Astrocyte of the cerebellum (primary cell): ENCODE results near the gene SLC43A1.

Experiments used
- DNase-seq: peaks from one replicate; pipeline ENCODE4 v3.0.0-alpha.2; 2011; ENCODE audit warnings: low read depth
- H3K4me3 ChIP-seq: 2 replicates; pipeline ENCODE4 v1.5.1; 2011; ENCODE audit warnings: mild to moderate bottlenecking, low read depth, low read length, moderate library complexity
- in situ Hi-C: cut with HindIII; loops from 2 replicates; pipeline ENCODE4 v1.10.0; 2017; ENCODE audit warnings: low sequenced_read_pairs
- TF ChIP-seq, protein P1 (sequence below): IDR thresholded peaks from 2 replicates; pipeline ENCODE4 v1.5.1; 2012; ENCODE audit warnings: low read length, low read depth, moderate library complexity, mild to moderate bottlenecking; ENCODE audit errors: missing control alignments

The SLC43A1 gene

DNA sequence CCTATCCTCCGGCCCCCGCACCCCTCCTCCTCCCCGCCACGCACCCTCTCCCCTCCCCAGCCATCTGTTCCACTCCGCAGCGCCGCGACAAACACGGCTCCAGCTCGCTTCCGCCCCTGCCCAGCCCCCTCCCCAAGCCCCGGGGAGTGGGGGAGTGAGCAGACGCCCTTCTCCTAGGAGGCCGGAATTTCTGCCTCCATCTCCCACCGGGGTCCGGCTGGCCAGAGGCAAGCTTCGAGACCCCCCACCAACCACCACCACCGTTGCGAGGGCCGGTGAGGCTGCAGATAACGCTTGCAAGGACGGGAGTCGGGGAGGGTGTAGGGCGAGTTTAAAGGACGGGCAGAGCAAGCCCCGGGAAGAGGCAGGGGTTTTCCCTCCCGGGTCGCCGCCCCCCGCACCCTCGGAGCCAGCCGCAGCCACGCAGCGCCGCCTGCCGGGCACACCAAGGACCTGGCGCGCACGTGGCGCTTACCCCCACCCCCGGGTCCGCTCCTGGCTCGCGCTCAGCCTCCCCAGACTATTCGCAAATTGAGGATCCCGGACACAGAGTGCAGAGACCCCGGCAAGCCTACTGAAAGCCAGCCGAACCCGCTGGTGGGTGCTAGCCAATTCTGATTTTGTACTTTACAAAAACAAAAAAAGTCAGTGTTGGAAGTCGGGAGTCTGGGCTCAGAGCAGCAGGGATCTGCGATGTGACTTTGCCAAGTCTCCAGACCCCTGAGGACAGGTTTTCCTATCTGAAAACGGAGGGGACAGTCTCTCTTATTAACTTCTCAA, 32.5 kb downstream of the SLC43A1 start:
- in situ Hi-C loops = no loop called here
- H3K4me3 ChIP-seq = peak overlapping the region; percentile 34
- no peak for DNase-seq

DNA sequence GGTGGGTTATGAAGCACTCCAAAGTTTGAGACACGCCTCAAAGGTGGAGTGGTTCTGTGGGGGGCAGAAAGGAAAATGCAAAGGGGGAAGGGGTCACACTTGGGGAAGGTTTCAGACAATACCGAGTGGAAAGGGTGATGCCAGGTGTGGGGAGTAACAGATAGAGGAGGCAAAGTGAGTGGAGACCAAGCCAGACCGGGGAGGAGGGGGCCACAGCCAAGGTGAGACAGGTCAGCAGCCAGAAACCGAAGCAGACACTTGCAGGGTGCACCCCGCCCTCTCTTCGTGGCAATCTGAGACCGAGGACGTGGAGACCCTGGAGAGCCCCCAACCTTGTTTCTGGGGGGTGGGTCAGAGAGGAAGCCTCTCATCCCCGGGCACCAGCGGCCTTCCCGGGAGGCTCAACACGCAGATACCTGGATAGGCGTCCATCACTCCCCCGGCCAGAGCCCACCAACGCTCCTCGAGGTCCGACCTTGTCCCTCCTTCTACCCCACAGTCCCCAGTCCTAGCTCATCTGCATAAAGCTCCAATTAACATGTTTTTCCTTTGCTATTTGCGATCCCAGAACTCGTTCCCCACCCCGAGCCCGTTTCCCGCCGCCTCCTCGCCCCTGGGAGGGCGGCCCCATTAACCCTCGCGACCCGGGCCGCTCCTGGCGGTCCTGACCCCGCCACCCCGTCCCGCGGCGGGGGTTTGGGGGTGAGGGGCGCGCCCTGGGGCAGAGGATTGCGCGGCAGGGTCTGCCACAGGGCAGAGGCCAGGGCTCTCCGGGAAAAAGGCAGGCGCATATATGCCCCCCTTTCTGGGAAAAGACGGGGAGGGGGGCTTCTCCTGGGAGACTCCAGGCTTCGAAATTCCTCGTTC, 33.4 kb downstream of the SLC43A1 start:
- TF ChIP-seq, protein P1, sequence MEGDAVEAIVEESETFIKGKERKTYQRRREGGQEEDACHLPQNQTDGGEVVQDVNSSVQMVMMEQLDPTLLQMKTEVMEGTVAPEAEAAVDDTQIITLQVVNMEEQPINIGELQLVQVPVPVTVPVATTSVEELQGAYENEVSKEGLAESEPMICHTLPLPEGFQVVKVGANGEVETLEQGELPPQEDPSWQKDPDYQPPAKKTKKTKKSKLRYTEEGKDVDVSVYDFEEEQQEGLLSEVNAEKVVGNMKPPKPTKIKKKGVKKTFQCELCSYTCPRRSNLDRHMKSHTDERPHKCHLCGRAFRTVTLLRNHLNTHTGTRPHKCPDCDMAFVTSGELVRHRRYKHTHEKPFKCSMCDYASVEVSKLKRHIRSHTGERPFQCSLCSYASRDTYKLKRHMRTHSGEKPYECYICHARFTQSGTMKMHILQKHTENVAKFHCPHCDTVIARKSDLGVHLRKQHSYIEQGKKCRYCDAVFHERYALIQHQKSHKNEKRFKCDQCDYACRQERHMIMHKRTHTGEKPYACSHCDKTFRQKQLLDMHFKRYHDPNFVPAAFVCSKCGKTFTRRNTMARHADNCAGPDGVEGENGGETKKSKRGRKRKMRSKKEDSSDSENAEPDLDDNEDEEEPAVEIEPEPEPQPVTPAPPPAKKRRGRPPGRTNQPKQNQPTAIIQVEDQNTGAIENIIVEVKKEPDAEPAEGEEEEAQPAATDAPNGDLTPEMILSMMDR = no peak
- peak overlapping the region; percentile 34 for H3K4me3 ChIP-seq
- in situ Hi-C loops = no loop called here
- no peak for DNase-seq

More for the DNA sequence above, 32.5 kb downstream of the SLC43A1 start:
- TF ChIP-seq, protein P1 = peak; percentile 73

DNA sequence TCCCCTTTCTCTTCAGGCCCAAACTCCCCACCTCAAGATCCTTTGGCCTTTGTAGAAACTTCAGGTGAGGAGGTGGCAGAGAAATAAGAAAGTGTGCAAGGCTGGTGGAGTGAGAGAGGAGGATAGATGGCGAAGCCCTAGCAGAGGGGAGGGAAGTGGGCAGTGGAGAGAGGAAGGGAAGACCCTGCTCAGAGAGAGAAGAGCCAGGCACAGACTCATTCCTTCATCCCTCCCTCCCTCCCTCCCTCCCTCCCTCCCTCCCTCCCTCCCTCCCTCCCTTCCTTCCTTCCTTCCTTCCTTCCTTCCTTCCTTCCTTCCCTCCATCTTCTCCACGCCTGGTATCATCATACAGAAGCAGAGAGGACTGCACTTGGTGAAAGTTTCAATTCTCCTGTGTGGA, 34.2 kb downstream of the SLC43A1 start:
- in situ Hi-C loops = no loop called here
- H3K4me3 ChIP-seq = no peak overlapping the region
- TF ChIP-seq, protein P1 = no peak
- no peak for DNase-seq

DNA sequence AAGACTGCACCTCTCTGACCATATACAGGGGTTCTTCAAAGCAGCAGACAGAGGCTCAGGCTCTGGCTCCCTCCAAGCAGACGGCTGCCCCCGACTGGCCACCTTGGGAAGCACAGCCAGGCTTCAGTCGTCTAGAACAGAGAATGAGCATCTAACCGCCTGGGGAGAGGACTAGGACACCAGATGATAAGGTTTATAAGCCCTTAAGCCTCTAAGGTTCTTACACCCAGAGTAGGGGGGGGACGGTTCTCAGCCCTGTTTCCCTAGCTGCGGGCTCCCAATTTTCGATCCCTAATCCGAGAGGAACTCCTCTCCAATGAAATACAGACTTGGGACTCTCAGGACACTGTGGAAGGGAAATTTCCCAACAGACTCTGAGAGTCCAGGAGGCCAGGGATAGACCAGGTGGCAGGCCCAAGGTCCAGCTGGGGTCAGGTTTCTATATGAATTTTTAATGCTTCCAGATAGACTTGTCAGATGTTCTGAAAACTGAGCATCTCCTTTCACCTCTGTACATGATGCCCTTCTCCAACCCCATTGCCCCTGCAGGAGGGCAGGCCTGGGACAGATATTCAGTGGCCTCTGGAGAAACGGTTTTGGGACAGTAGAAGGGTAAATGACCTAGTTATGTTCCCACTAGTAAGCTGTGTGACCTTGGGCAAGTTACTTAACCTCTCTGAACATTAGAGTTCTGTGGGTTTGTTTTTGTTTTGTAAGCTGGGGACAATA, 34.9 kb downstream of the SLC43A1 start:
- no peak for DNase-seq
- TF ChIP-seq, protein P1 = peak; percentile 81
- no peak overlapping the region for H3K4me3 ChIP-seq
- in situ Hi-C loops = no loop called here

DNA sequence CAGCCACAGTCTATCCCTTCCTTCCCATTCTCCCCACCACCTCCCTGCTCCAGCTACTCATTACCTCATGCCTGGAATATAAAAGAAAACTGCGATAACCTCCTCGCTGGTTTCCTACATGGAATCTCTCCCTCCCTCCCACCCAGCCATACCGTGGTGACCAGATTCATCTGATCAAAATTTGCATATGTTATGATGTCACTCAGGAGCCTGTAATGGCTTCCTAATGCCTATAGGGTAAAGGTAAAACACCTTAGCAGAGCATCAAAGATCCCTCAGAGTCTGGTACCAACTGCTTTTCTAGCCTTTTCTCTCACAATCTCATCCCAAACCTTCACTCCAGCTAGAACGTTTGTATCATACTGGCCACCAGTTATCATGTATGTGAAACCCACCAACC, 35.6 kb downstream of the SLC43A1 start:
- DNase-seq = no peak
- TF ChIP-seq, protein P1 = no peak
- no peak overlapping the region for H3K4me3 ChIP-seq
- in situ Hi-C loops = no loop called here

DNA sequence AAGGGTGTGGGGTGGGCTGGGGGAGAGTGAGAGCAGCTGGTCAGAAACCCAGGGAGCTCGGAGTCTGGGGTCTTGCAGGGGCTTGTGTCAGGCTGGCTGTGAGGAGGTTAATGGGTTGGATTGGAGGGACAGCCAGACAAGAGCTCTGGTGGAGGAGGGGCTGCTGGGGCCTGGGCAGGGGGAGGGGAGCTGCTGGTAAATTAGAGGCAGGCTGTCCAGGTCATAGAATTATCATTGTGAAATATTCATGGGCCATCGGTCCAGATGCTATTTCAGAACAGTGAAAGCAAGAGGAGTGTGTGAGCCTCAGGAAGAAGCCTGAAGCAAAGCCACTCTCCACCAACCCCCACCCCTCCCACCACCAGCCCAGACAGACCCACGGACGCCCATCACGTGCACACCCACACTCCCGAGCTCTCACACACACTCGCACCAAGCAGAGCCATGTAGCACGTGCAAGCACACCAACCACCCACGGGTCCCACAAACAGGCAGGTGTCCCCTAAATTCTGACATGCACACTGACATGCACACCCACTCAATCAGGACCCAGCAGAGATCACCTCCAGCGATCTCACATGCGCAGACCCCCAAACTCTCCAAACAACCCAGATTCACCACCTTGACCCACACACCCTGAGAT, 36.4 kb downstream of the SLC43A1 start:
- no peak for DNase-seq
- H3K4me3 ChIP-seq = no peak overlapping the region
- TF ChIP-seq, protein P1 = no peak
- in situ Hi-C loops = no loop called here
